HG03469 (cell line): Measurements from ENCODE around the gene NOL9.

Experiments
- ATAC-seq: cut with Tn5 transposase; IDR thresholded peaks from one replicate; pipeline ENCODE4 v1.9.1; 2021; ENCODE audit warnings: mild to moderate bottlenecking, moderate library complexity, moderate number of reproducible peaks; ENCODE audit not compliant: unreplicated experiment

The NOL9 gene

GRCh38 chr1:6491480-6491962 lies 62.8 kb downstream of the NOL9 start, which contains the start of gene PLEKHG5:
TSS of gene PLEKHG5 (minus strand) at chr1:6491667. CDS start at chr1:6477571, 14,096 bp downstream.
- ATAC-seq = no peak

GRCh38 chr1:6491081-6491449 lies 63.2 kb downstream of the NOL9 start:
- ATAC-seq = no peak

GRCh38 chr1:6490181-6491080 lies 63.9 kb downstream of the NOL9 start:
- ATAC-seq = no peak

GRCh38 chr1:6489799-6490180 lies 64.5 kb downstream of the NOL9 start:
- no peak for ATAC-seq

GRCh38 chr1:6489383-6489765 lies 64.9 kb downstream of the NOL9 start:
- ATAC-seq = no peak

GRCh38 chr1:6488602-6489382 lies 65.5 kb downstream of the NOL9 start:
- no peak for ATAC-seq

- no peak for ATAC-seq
Observed at GRCh38 chr1:6487804-6488484, 66.4 kb downstream of the NOL9 start.

- ATAC-seq = no peak
Observed at GRCh38 chr1:6486433-6487011, 67.8 kb downstream of the NOL9 start.

- no peak for ATAC-seq
Observed at GRCh38 chr1:6485168-6486101, 68.9 kb downstream of the NOL9 start.

- ATAC-seq = no peak
Observed at GRCh38 chr1:6484826-6485167, 69.5 kb downstream of the NOL9 start.

GRCh38 chr1:6483761-6484117 lies 70.6 kb downstream of the NOL9 start:
- no peak for ATAC-seq

- no peak for ATAC-seq
Observed at GRCh38 chr1:6483017-6483760, 71.1 kb downstream of the NOL9 start.

GRCh38 chr1:6481820-6482219 lies 72.5 kb downstream of the NOL9 start:
- ATAC-seq = no peak

- ATAC-seq = no peak
Observed at GRCh38 chr1:6477039-6477820, 77.1 kb downstream of the NOL9 start.

- ATAC-seq = no peak
Observed at GRCh38 chr1:6476483-6476882, 77.8 kb downstream of the NOL9 start.

GRCh38 chr1:6475381-6476133 lies 78.8 kb downstream of the NOL9 start:
- no peak for ATAC-seq

- no peak for ATAC-seq
Observed at GRCh38 chr1:6474815-6475282, 79.5 kb downstream of the NOL9 start.
